Inflammatory macrophage (primary cell): ENCODE results near the gene DNLZ.
"Not testable (repeated sequence)": the region's sequence is repeated elsewhere in the genome, so short reads cannot be mapped to it uniquely, and the experiment has no call there.

Source experiments
- DNase-seq, 2 donors: peaks; one replicate each; pipeline ENCODE4 v3.0.0-alpha.2; 2020 to 2022

DNLZ gene

GRCh38 chr9:136329636-136330405, 33.7 kb downstream of the DNLZ start:
- no peak for DNase-seq

GRCh38 chr9:136329211-136329627, 34.3 kb downstream of the DNLZ start:
- DNase-seq = no peak

GRCh38 chr9:136328622-136329041, 34.9 kb downstream of the DNLZ start:
- DNase-seq = no peak

- no peak for DNase-seq
Observed at GRCh38 chr9:136328011-136328621, 35.4 kb downstream of the DNLZ start.

- DNase-seq = peak; percentile 9 to 51
Observed at GRCh38 chr9:136327304-136327974, 36.1 kb downstream of the DNLZ start, which contains the start of gene GPSM1. TSS of gene GPSM1 (plus strand) at chr9:136327539. CDS start at chr9:136327696, 157 bp downstream.

GRCh38 chr9:136326761-136327303, 36.7 kb downstream of the DNLZ start:
- no peak for DNase-seq

- no peak for DNase-seq
Observed at GRCh38 chr9:136326061-136326760, 37.3 kb downstream of the DNLZ start.

GRCh38 chr9:136325358-136325757, 38.2 kb downstream of the DNLZ start:
- DNase-seq = no peak

GRCh38 chr9:136324501-136325300, 38.8 kb downstream of the DNLZ start:
- DNase-seq = no peak

- DNase-seq = no peak
Observed at GRCh38 chr9:136323371-136323789, 40.2 kb downstream of the DNLZ start.

- DNase-seq = no peak
Observed at GRCh38 chr9:136322756-136323330, 40.7 kb downstream of the DNLZ start.

GRCh38 chr9:136321561-136321960, 42.0 kb downstream of the DNLZ start:
- DNase-seq = no peak

- DNase-seq = not testable (repeated sequence)
Observed at GRCh38 chr9:136320972-136321371, 42.6 kb downstream of the DNLZ start.

GRCh38 chr9:136319955-136320354, 43.6 kb downstream of the DNLZ start:
- DNase-seq = not testable (repeated sequence)

- DNase-seq = not testable (repeated sequence)
Observed at GRCh38 chr9:136319244-136319643, 44.3 kb downstream of the DNLZ start.

- DNase-seq = no peak
Observed at GRCh38 chr9:136318776-136319241, 44.7 kb downstream of the DNLZ start.

- no peak for DNase-seq
Observed at GRCh38 chr9:136318111-136318775, 45.3 kb downstream of the DNLZ start.

GRCh38 chr9:136317695-136318094, 45.8 kb downstream of the DNLZ start:
- no peak for DNase-seq

GRCh38 chr9:136316896-136317676, 46.5 kb downstream of the DNLZ start:
- DNase-seq = no peak

GRCh38 chr9:136316271-136316751, 47.2 kb downstream of the DNLZ start:
- DNase-seq = no peak
